ENCODE measurements around the gene PMAIP1.

- TF ChIP-seq CTCF (IDR thresholded peaks at IDR 0.05) (no peak), POLR2A (IDR thresholded peaks at IDR 0.05) (no peak)
These were observed 37.6 kb upstream of the PMAIP1 start for GRCh38 chr18:59861963-59862819.

All from esophagus squamous epithelium (tissue), 4 donors.